H1 (cell line): ENCODE measurements around the gene TMPRSS13. TPM values are rescaled to one million over a fixed set of nuclear protein-coding genes. Genes with fewer than 3 reads are reported as not detected.
A peak's percentile ranks its signal among the peaks of the same experiment; 100 is the strongest.

ENCODE experiments used
- CHD1 ChIP-seq: IDR thresholded peaks from 2 replicates; pipeline ENCODE4 v1.6.1; 2012; ENCODE audit warnings: low read depth, low read length, improper control_type of control experiment
- CHD7 ChIP-seq: fragments of 300-600 bp; sonication (generic); IDR thresholded peaks from 2 replicates; pipeline ENCODE4 v1.7.1; 2012; ENCODE audit warnings: low read length, moderate library complexity, mild to moderate bottlenecking, inconsistent platforms; ENCODE audit not compliant: insufficient replicate concordance
- GABPA ChIP-seq: IDR thresholded peaks from 2 replicates; pipeline ENCODE4 v1.6.1; 2011; ENCODE audit warnings: mild to moderate bottlenecking, low read length, moderate library complexity, borderline replicate concordance; ENCODE audit not compliant: insufficient read depth
- SIN3A ChIP-seq, 2 experiments: IDR thresholded peaks in 1 of 2; conservative IDR thresholded peaks in 1 of 2; 2 replicates each; pipeline ENCODE4 v1.6.1; 2011 to 2012; ENCODE audit warnings: low read length in 2 of 2, improper control_type of control experiment in 1 of 2, low read depth in 1 of 2, mild to moderate bottlenecking in 1 of 2
- polyA plus RNA-seq, 7 experiments: library from polyadenylated mRNA; depleted of rRNA in 3 of 7; stranded (reverse) in 5 of 7; unstranded in 2 of 7; fragments of >200 nt in 5 of 7; fragments of 200-250 nt in 2 of 7; gene quantifications; 1 replicate in 5 of 7; 2 replicates in 1 of 7; 4 replicates in 1 of 7; pipeline versions ENCODE4 v1.2.1 to v1.2.3, GENCODE V29; 2011 to 2013; ENCODE audit warnings: missing spikeins in 2 of 7, mixed read lengths in 2 of 7
- total RNA-seq: library from RNA; stranded (reverse); fragmentation: NEBNext Ultra II Directional; extraction: Animal tissue kit (Norgen Biotek cat#: 25700); gene quantifications from 2 replicates; pipeline ENCODE4 v1.2.1, GENCODE V29; 2021

Gene TMPRSS13
- total and polyA plus RNA-seq, 2 of the 8 experiments (the other 6 are each of a cell fraction or from before 2014, with no cell fraction given) = 0.61 to 0.79 TPM

- TF ChIP-seq CHD7 = no peak
- peak in 1 of 2 experiments; percentile 45; a peak in 1 of 4 replicates for TF ChIP-seq SIN3A (conservative IDR thresholded peaks at IDR 0.05 in 1 of 2, IDR thresholded peaks at IDR 0.05 in 1 of 2; ENCODE audit: low read depth in 1 of 2, low read length in 2 of 2)
- TF ChIP-seq CHD1 = no peak
- no peak for TF ChIP-seq GABPA
Observed at GRCh38 chr11:117861151-117862018, 67.8 kb downstream of the TMPRSS13 start (continued).
